IPS-NIHi11 (cell line): Measurements from ENCODE around the gene TNIP1.

ENCODE experiments used
- DNase-seq: peaks from one replicate; pipeline ENCODE4 v3.0.0; 2012; ENCODE audit warnings: mixed read lengths, low spot score

The TNIP1 gene

DNA sequence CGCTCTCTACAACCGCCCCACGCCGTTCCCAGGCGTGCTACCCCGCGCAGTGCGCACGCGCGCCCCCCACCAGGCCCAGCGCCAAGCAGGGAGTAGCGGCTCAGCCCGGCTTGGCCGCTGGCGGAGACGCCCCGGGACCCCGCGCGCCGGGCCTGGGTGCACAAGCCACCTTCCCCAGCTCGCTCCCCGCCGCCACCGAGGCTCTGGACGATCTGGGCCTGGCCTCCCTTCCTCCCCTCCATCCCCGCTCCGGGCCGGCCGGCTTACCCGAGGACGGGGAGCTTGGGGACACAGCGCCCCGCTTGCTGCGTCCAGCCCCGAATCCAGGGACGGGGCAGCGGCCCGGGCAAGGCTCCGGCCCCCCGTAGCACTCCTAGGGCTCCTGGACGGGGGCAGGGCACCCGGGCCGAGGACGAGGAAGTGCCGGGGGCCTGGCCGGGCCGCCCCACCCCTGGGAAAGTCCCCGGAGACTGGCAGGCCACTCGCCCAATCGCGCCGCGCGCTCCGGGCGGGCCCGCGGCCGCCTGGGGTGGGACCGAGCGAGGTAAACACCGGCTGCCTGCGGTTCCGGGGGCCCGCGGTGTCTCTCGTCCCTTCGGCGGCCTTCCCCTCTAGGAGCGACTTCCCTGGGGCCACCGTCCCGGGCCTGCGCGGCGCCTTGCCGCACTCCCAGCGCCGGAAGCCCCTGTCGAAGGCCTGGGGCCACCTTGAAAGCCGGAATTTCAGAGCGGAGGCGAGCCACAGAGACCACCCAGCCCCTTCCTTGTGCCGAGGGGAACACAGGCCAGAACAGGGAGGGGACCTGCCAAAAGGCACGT lies at the start of gene TNIP1:
TSS of gene TNIP1 (minus strand) at position 422 of the 818 bp plus-strand sequence. CDS start 15,939 bp downstream, outside the sequence.
- DNase-seq: peak; percentile 94

DNA sequence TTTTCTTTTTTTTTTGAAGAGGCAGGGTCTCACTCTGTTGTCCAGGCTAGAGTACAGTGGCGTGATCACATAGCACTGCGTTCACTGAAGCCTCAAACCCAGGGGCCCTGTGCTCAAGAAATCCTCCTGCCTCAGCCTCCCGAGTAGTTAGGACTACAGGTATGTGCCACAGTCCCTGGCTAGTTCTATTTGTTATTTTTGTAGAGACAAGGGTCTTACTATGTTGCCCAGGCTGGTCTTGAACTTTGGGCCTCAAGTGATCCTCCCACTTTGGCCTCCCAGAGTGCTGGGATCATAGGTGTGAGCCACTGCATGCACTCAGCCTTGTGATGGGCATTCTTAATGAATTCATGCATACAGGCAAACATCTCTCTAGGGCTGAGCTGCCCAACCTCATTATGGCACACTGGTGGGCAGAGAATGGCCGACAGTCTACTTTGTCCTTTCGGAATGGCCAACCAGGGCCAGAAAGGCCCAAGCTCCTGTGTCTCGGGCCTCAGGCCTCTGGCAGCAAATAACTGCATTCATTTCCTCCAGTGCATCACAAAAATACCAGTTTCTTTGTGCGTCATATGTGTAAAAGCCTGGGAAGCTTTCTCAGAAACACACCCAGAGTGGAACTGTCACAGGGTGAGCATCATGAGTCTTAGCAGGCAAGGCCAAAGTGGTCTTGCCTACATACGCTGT lies 49.5 kb upstream of the TNIP1 start:
- no peak for DNase-seq

DNA sequence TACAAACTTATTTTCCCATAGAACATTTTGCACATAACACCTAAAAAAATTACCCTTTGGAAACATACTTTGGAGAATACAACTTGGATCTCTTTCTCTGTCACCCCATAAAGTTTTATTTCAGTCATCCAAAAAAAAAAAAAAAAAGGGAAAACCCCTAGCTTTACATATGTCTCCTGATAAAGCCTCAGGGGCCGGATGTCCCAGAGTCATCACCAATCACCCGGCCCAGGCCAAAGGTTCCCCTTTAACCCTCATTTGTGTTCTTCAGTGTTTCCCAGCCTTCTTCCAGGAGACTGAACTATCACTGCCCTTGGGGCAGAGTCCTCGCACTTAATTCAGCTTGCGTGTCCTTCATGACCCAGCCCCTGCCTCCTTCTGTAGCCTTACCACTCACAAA lies 48.0 kb upstream of the TNIP1 start:
- DNase-seq: no peak

GRCh38 chr5:151127926-151128325 lies 47.1 kb upstream of the TNIP1 start:
- DNase-seq: no peak

DNA sequence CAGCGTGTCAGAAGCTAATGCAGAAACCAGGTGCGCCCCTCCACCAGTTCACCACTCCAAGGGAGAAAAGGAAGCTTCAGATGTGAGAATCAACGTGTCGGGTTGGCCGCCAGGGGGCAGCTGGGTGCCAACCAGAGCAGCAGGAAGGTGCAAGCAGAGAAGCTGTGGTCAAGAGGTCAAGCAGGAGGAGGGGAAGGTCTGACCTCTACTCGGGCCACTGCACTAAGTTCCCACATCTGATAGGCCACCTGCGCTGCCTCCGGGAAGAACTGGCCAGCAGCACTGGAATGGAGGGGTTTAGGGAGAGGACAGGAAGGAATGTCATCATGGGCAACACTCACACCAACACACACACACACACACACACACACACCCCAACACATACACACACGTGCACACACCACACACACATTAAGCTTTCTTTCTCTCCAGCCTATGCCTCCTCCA lies 45.4 kb upstream of the TNIP1 start:
- DNase-seq: peak; percentile 86

- no peak for DNase-seq
These were observed 44.6 kb upstream of the TNIP1 start for GRCh38 chr5:151125421-151125820.

GRCh38 chr5:151123897-151124751 lies 43.3 kb upstream of the TNIP1 start:
- no peak for DNase-seq

DNA sequence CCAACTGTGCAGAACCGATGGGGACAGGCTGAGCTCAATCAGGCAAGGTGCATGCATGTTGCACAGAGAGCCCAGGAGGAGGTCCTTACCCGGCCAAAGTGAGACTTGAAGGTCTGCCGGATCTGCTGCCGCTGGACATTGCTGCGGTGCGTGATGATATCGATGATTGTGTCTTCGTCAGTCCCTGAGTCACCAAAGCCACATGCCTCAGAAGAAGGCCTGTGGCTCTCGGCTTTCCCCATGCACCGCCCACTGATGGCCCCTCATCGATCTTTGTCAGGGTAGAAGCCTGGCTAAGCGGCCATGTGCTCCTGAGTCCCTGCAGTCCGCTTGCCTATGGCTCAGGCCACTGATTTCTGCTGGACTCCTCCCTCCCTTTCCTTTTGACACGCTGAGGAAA lies 42.0 kb upstream of the TNIP1 start:
- DNase-seq: no peak

DNA sequence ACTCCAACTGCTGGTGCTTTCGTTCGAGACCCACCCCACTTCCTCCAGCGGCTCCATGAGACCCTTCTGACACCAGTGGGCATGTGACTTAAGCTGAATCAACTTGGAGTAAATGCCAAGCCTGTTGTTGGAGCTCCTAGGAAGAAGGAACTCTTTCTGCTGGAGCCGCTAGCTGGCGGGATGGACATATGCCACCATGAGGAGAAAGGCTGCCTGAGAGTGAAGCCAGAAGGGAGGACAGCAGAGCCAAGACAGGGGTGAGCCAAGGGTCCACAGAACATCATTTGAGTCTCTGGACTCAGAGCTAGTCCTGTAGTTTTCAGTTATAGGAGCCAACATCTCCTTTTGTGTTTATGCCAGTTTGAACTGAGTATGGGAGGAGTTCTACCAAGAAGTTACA lies 40.8 kb upstream of the TNIP1 start:
- no peak for DNase-seq

DNA sequence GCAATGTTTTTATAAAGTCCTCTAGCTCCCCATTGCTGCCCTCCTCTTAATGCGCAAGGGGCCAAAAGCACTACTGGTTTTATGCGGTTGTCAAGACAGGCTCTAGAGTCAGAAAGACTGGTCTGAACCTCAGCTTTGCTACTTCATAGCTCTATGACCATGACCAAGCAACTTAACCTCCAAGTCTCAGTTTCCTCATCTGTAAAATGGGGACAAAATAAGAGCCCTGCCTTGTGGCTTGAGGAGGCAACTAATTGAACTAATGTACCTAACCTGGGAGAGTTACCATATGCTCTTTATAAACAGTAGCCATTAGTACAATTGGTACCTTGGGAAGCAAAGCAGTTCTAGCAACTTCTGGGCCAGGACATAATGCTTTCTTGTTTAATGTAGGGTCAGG lies 40.3 kb upstream of the TNIP1 start:
- no peak for DNase-seq

GRCh38 chr5:151118913-151119575 lies 38.2 kb upstream of the TNIP1 start:
- DNase-seq: no peak

- DNase-seq: peak; percentile 94
These were observed 34.6 kb upstream of the TNIP1 start for GRCh38 chr5:151115272-151115905.

DNA sequence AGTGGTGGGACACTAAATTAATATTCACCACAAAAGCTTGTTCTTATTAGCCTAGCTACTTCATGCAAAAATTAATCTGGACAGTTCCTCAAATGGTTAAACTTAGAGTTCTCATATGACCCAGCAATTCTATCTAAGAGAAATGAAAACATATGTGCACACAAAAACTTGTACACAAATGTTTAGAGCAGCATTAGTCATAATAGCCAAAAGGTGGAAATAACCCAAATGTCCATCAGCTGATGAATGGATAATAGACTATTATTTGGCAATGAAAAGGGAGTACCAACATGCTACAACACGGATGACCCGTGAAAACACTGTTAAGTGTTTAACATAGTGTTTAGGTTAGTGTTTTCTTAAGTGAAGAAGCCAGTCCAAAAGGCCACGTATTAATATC lies 32.8 kb upstream of the TNIP1 start:
- no peak for DNase-seq

GRCh38 chr5:151110992-151111391 lies 30.2 kb upstream of the TNIP1 start:
- DNase-seq: no peak

- DNase-seq: no peak
These were observed 29.4 kb upstream of the TNIP1 start for GRCh38 chr5:151110122-151110681.

DNA sequence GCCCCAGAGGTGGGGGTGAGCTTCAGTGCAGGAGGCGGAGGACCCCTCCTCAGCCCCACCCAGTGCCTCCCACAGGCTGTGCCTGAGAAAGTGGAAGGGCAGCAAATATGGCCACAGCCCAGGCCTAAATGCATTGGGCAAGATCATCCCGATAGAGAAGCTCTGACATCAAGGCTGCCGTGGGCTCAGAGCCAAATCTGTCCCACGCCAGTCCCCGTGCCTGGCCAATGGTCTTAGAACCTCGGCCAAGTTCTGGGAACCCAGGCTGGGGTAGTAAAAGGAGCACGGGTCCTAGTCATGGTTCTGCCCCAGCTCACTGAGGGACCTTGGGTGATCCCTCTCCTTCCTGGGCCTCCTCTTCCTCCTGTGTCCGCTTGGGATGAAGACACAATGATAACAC lies 27.7 kb upstream of the TNIP1 start:
- DNase-seq: no peak

GRCh38 chr5:151107738-151108520 lies 27.1 kb upstream of the TNIP1 start:
- no peak for DNase-seq

DNA sequence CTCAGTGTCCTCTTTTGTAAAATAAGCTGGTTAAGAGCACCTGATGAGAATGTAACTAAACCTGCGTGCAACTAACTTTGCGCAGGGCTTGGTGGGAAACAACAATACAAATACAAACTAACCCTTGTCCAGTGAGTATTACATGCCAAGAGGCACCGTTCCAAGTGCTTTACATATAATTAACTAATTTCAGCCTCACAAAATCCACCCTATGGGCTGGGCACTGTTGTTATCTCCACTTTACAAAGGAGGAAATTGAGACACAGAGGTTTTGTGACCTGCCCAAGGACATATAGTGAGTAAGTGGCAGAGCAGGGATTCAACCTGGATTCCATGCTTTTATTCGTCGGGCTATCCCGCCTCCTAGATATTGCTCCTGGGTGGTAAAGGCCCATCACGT lies 26.2 kb upstream of the TNIP1 start:
- no peak for DNase-seq

DNA sequence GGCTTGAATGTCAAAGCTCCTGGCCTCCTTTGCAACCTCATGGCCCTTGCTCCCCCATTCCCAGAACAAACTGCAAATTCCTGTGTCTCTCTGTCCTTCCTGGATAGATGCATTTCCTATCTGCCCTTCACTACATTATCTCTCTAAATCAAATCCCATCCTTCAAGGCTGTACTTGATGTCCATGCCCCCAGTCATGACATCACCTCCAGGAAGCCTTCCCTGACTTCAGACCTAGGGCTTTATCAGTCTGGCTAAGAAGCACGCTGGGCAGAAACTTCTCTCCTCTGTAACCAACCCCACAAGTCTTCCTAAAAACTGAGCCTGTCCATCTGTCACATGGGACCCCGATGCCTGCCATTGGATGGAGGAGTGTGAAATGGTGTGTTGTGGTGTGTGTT lies 25.7 kb upstream of the TNIP1 start:
- DNase-seq: no peak

GRCh38 chr5:151106043-151106442 lies 25.2 kb upstream of the TNIP1 start:
- no peak for DNase-seq
